HTERT RPE-1 (cell line): ENCODE measurements around the gene RSBN1.

ENCODE experiments used
- in situ Hi-C: fragments of 300-500 bp; cut with MboI; formaldehyde crosslinking; loops from 4 replicates; pipeline ENCODE4 v1.14.3; 2020; ENCODE audit warnings: low sequenced_read_pairs

Gene RSBN1

GRCh38 chr1:113813218-113813617 lies 942 bp upstream of the RSBN1 start:
- in situ Hi-C loops = no loop called here

GRCh38 chr1:113812661-113813135 lies 422 bp upstream of the RSBN1 start:
- in situ Hi-C loops = no loop called here

GRCh38 chr1:113811156-113811887 lies 954 bp downstream of the RSBN1 start:
- in situ Hi-C loops = no loop called here

GRCh38 chr1:113809670-113810602 lies 2.3 kb downstream of the RSBN1 start:
- in situ Hi-C loops = no loop called here

- in situ Hi-C loops = no loop called here
These were observed 3.7 kb downstream of the RSBN1 start for GRCh38 chr1:113808450-113809195.

- in situ Hi-C loops = no loop called here
These were observed 6.6 kb downstream of the RSBN1 start for GRCh38 chr1:113805639-113806038.

GRCh38 chr1:113805256-113805531 lies 7.1 kb downstream of the RSBN1 start:
- in situ Hi-C loops = no loop called here

GRCh38 chr1:113804421-113805255 lies 7.6 kb downstream of the RSBN1 start:
- in situ Hi-C loops = no loop called here

GRCh38 chr1:113802367-113803007 lies 9.8 kb downstream of the RSBN1 start:
- in situ Hi-C loops = no loop called here

- in situ Hi-C loops = no loop called here
These were observed 11.8 kb downstream of the RSBN1 start for GRCh38 chr1:113800487-113800886.

- in situ Hi-C loops = no loop called here
These were observed 14.8 kb downstream of the RSBN1 start for GRCh38 chr1:113797472-113797871.

GRCh38 chr1:113793878-113794834 lies 18.1 kb downstream of the RSBN1 start:
- in situ Hi-C loops = no loop called here

- in situ Hi-C loops = no loop called here
These were observed 19.3 kb downstream of the RSBN1 start for GRCh38 chr1:113792986-113793385.

- in situ Hi-C loops = no loop called here
These were observed 19.8 kb downstream of the RSBN1 start for GRCh38 chr1:113792471-113792870.

- in situ Hi-C loops = no loop called here
These were observed 23.5 kb downstream of the RSBN1 start for GRCh38 chr1:113788802-113789201.

GRCh38 chr1:113787663-113788062 lies 24.6 kb downstream of the RSBN1 start:
- in situ Hi-C loops = no loop called here

GRCh38 chr1:113786069-113786468 lies 26.2 kb downstream of the RSBN1 start:
- in situ Hi-C loops = no loop called here

- in situ Hi-C loops = no loop called here
These were observed 28.0 kb downstream of the RSBN1 start for GRCh38 chr1:113784104-113784779.
